NCI-H2107 (cell line): ENCODE measurements around the gene NPDC1.
"Not testable (repeated sequence)": the region's sequence is repeated elsewhere in the genome, so short reads cannot be mapped to it uniquely, and the experiment has no call there.

ENCODE experiments used
- DNase-seq: peaks from one replicate; lab custom pipeline; 2025; lab: John Stamatoyannopoulos, UW

The NPDC1 gene

DNA sequence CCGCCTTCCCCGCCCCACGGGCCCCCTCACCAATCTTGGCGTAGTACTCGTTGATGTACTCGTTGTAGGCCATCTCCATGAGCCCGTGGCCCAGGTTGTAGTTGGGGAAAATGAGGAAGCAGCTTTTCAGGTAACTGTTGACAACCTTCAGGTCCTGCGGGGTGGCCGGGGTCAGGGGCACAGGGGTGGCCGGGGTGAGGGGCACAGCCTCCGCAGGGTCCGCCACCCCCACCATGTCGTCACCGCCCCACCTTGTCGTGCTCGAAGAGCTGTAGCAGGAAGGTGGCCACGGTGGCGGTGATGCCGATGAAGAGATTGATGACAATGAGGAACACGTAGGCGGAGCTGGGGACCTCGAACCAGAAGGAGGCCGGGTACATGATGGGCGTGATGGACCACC lies 34.8 kb downstream of the NPDC1 start:
- DNase-seq: no peak

DNA sequence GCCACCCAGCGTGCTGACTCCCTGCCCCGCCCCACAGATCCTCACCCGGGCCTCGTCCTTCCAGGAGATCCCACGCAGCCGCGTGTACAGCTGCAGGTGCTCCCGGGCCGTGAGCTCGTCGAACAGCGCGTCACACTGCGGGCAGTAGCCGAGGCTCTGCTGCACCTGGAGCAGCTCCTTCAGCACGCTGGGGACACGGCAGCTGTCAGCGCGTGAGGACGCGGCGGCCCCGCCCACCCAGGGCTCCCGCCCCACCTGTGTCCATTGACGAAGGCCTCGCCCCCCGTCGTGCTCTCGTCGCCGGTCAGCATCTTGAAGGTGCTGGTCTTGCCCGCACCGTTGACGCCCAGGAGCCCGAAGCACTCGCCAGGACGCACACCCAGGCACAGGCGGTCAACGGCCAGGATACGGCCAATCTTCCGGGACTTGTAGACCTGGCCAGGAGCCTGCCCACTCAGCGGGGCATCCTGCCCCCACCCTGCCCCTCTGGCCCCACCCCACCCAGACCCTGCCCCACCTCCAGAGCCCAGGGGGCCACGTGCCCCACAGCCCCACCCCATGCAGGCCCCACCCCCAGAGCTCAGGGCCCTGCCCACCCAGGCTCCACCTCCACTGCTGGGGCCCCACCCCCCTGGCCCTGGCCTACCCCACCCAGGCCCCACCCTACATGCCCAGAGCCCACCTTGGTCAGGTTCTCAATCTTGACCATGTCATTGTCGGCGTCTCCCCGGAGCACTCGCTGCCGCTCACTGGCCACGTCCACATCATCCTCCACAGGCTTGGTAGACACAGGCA lies 35.8 kb downstream of the NPDC1 start:
- no peak for DNase-seq

DNA sequence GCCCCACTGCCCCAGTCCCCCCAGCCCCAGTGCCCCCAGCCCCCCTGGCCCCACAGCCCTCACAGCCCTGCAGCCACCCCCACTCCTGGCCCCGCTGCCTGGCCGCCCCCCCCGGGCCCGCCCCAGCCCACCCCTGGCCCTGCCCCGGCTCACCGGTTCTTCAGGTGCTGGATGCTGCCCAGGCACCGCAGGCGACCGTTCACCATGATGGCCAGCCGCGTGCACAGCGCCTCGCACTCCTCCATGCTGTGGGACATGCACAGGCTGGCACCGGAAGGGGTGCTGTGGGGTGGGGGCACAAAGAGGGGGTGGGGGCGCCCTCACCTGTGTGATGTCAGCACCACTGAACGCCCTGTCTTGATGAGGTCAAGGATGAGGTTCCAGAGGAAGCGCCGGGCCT lies 36.8 kb downstream of the NPDC1 start:
- no peak for DNase-seq

DNA sequence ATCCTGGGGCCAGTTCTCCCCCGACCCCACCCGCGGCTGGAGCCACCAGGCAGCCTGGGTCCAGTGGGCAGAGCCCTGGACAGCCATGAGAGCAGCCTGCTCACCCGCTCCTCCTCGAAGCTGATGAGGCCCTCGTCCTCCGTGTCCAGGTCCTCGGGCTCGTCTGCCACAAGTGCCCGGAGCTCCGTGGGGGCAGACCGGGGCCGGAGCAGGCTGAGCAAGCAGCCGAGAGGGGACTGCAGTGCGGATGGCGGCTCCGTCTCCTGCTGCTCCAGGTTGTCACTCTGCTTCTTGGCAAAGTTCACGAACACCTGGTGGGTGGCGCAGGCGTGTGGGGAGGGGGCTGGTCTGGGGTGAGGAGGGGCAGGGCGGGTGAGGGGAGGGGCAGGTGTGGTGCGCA lies 37.7 kb downstream of the NPDC1 start:
- no peak for DNase-seq

DNA sequence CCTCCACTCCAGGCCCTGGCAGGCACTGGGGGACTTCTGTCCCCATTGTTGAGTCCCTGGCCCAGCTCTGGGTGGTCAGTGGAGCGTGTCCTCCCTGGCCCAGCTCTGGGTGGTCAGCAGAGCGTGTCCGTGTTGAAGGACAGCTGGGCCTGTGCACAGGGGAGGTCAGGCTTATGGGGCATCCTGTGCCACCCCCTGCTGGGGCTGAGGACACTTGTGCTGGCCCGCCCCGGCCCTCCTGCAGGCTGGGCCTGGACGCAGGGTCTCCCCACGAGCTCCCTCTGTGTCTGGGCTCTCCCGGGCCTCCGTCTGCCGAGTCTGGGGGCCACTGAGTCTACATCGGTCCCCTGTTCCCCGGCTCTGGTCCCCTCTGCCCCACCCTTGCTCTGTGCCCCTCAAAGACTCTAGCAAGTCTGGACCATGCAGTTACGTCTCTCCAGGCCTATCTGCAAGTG lies 38.1 kb downstream of the NPDC1 start:
- no peak for DNase-seq

DNA sequence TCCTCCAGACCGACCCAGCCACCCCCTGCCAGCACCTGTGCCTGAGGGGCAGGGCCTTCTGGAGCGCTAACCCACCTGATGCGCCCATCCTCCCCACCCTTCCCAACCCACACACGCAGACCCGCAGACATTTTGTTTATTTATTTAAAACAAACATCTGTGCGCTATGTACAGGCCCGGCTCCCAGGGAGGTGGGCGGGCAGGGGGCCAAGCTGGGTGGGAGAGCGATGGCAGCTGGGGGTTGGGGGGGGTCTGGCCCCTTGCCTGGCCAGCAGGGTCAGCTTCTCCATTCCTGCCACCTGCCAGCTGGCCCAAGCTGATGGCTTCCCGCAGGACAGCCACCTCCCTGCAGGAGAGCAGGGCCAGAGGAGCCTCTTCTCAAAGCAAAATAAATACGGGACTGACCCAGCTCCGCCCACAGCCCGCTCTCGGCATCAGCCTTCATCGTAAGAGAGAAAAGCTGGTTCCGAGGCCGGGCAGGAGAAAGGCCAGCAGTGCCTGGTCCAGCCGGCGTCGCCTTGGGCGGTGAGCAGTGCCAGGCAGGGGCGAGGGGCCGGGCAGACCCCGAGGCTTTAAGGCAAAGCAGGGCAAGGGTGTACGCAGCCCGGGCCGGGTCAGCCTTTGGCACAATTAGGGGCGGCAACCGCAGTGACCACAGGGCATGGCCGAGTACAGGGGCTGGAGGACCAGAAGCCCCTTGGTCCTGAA lies 38.7 kb downstream of the NPDC1 start:
- no peak for DNase-seq

DNA sequence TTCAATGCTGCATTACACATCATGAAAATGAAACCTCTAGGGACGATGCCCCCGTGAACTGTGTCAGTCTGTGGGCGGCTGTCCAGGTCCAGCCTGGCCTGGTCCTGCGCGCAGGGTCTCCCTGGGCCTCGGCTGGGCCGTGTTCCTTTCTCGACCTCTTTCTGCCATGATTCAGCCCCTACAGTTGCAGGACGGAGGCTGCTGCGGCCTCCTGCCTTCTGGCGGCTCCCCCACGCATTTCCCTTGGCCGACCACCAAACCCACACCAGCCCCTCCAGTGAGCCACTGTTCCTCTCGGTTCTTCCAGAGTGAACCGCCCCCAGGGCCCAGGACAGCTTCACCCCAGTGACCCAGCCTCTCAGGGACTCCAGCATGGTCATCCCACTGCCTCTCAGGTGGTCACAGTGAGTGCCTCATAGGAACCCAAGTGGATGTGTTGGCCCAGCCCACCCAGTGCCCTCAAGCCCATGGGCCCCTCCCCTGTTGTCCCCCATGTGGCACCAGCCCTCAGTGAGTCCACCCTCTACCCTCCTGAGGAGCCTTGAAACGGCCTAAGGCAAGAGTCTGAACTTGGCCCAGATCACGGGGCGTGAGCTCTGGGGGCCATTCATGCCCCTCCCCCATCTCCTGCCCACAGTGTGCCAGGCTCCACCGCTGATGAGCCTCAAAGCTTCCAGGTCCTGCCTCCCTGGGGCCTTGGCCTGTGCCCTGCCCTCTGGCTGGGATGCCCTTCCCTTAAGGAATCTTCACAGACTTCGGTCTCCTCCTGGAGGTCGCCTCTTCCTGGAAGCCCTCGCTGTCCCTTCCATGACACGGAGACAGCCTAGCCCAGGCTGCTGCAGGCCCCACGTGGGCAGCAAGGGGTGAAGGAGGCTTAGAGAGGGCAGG lies 39.6 kb downstream of the NPDC1 start:
- no peak for DNase-seq

DNA sequence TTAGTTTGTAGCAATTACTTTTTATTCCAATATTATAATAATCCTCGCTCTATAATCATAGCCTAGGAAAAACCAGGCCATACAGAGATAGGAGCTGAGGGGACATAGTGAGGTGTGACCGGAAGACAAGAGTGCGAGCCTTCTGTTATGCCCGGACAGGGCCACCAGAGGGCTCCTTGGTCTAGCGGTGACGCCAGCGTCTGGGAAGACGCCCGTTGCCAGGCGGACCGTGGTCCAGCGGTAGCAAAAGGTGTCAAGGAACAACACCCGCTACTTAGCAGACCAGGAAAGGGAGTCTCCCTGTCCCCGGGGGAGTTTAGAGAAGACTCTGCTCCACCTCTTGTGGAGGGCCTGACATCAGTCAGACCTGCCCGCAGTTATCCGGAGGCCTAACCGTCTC lies 41.7 kb downstream of the NPDC1 start:
- not testable (repeated sequence) for DNase-seq

DNA sequence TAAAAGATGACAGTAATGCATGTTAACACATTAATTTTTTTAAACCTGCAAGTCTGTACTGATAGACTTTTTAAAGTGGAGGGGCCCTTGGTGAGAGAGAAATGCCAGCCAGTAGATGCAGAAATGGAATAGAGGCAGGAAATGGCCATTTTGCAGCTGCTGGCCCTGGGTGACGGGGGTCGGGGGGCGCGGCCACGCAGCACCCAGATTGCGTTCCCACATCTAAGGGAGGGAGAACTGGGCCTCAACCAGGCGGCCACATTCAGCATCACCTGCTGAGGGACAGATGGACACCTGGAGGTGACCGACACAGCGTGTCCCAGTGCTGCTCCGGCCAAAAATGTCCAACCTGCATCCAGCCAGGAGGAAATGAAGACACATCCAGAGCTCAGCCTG lies 43.3 kb downstream of the NPDC1 start:
- no peak for DNase-seq

DNA sequence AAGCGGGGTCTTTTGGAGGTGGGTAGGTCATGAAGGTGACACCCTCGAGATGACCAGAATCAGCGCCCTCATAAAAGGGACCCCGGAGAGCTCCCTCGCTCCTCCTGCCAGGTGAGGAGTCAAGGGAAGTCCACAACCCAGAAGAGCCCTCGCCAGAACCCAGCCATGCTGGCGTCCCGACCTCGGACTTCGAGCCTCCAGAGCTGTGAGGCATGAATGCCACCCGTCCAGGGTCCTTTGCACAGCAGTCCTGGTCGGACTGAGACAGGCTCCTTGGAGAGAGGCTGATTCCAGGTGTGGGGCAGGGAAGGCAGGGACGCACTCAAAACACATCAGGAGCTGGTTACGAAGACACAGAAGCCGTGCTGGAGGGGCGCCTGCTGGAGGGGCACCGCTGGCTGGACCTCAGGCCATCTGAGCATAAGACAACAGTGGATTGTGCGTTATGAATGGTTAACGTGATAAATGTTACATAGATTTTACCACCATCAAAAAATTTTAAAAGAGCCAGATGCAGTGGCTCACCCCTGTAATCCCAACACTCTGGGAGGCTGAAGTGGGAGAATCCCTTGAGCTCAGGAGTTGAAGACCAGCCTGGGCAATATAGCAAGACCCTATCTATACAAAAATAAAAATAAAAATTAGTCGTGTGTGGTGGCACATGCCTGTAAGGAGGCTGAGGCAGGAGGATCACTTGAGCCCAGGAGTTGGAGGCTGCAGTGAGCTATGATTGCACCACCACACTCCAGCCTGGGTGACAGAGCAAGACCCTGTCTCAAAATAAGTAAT lies 43.9 kb downstream of the NPDC1 start:
- no peak for DNase-seq

DNA sequence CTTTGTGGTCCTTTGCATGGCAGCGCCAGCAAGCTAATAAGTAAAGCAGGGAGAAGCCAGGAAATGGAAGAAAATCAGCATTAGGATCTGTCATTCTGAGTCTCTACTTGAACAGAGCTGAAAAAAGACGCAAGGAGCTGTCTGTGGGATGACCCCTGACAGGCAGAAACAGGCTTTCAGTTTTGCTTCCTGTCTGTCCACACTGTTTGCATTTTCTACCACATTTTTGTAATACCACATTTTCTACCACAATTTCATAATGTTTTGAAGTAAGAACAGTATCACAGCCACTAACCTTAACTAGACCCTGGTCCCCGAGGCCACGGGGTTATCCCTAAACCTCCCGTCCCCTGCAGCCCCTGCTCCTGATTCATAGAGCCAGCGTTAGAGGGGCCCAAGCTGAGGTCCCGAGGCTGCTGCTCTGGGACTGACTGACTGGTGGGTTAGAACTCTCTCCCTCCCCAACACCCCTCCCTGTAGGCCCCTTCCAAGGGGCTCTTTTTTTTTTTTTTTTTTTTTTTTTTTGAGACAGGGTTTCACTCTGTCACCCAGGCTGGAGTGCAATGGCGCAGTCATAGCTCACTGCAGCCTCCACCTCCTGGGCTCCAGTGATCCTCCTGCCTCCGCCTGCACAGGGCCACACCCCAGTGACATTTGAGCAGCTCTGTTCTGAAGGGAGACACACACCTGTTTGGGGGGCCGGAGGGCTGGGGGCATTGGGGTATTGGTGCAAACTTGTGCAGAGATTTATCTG lies 45.6 kb downstream of the NPDC1 start:
- no peak for DNase-seq

DNA sequence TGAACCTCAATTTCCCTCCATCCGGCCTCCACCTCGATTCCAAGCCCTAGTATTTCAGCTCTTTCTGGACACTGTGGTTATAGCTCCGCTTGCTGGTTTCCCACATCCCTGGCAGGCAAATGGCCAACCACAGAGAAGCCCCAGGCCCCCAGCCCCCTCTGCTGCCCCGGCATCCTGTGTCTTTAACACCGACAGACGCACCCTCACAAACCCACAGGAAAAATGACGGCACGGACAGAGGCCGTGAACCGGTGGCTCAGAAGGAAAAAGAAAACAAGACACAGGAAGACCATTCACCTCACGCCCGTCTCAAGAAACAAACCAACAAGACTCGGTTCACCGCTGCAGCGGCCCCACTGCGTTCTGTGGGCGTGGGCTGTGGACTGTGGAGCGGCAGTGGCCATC lies 48.1 kb downstream of the NPDC1 start:
- no peak for DNase-seq

DNA sequence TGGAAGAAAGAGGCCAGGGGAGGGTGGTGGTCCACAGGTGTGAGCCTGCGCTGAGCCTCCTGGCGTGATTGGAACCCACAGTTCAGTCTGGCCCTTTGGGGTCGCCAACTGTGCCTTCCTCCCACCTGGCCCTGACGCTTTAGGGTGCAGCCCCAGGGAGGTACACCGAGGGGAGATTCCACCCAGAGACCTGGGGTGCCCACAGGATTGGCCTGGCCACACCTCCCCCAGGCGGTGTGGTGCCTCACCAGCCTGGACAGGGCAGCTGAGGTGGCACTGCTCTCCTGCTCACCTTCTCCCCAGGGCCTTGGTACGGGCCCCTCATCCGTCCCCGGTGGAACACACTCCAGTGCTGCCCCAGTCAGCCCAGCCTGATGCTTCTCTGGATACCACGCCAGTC lies 48.6 kb downstream of the NPDC1 start:
- DNase-seq: no peak

DNA sequence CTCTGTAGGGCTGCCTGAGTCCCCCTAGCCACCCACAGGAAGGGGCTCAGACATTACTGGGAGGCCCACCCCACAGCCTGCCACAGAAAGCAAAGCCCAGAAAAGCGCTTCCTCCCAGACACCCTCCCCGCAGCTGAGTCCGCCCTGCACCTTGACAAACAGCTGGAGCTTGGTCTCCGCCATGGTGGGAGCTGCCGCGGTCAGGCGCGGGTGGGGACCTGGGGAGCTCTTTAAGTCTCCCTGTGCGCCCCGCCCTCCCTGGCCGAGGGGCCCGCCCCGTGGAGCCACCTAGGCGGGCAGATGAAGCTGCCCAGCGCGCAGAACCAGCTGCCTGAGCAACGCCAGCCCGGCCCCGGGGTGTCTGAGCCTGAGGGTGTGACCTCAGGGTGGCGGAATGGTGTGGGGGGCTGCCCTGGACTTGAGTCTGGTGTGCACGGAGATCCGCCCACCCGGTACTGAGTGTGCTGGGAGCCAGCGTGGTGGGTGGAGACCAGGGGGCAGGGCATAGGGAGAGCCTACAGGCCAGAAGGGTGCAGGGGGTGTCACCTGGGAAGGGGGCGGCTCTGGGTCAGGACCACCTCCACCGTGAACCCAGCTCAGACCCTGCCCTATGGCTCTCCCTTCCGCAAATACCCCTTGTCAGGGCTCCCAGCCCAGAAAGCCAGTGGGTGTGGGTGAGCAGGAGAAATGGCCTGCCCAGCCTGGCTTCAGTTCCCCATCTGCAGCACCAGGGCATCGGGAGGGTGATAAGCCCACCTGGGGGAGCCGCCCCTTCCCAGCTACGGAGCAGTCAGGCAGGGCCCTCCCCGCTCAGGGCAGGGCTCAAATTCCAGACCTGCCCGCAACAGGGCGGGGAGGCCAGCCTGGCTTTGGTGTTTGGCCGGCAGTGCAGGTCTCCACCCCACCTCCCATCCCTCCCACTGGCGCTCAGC lies 49.4 kb downstream of the NPDC1 start, which contains the start of gene CLIC3:
CLIC3 (minus strand) TSS at position 208 of the 932 bp plus-strand sequence; CDS start at position 183, 25 bp downstream.
- no peak for DNase-seq

DNA sequence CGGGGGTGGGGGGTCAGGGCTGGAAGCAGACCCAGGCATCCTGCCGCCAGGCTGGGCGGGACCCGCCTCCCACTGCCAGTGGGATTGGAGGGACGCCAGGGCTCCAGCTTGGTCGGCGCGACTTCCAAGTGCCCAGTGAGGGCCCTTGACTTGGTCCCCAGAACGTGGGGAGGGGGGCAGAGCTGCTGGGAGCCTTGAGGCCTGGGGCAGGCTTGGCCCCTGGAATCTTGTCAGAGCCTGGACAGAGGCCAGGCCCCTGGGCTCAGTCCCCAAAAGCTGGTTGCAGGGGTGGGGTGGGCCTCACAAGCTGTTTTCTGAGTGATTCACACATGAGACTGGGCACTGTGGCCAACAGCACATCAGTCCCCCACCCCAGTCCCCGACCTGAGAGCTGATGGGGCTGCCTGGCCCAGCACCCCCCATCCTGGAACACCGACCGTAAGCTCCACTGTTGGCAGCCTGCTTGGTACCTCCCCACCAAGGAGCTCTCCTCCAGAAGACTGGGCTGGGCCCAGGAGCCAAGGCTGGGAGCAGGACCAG lies 50.1 kb downstream of the NPDC1 start:
- no peak for DNase-seq

DNA sequence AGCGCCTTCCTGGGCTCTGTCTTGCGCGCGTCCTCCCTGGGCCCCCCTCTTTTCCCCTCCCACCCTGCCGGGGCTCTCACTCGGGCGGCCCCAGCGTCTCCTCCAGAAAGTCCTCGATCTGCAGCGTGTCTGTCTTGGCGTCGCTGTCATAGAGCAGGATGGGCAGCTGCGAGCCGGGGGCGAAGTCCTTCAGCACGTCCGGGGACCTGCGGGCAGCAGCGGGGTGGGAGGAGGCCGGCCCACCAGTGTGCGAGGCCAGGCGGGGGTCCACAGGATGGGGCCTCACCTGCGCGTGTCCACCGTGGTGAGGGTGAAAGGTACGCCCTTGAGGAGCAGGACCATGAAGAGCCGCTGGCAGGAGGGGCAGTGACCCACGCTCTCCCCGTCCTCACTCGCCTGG lies 50.6 kb downstream of the NPDC1 start:
- DNase-seq: no peak

DNA sequence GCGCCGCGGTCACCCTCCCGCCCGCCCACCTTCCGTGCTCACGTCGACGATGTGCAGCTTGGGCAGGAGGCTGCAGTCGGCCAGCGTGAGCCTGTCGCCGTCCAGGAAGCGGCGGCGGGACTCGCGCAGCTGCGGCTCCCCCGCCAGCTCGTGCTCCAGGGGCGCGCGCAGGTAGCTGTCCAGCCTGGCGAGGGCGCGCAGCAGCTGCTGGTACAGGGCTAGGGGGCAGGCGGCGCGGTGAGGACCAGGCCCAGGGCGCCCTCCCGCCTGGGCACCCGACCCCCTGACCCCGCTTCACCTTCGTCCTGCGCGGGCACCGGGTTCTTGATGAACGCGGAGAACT lies 51.1 kb downstream of the NPDC1 start:
- DNase-seq: no peak

DNA sequence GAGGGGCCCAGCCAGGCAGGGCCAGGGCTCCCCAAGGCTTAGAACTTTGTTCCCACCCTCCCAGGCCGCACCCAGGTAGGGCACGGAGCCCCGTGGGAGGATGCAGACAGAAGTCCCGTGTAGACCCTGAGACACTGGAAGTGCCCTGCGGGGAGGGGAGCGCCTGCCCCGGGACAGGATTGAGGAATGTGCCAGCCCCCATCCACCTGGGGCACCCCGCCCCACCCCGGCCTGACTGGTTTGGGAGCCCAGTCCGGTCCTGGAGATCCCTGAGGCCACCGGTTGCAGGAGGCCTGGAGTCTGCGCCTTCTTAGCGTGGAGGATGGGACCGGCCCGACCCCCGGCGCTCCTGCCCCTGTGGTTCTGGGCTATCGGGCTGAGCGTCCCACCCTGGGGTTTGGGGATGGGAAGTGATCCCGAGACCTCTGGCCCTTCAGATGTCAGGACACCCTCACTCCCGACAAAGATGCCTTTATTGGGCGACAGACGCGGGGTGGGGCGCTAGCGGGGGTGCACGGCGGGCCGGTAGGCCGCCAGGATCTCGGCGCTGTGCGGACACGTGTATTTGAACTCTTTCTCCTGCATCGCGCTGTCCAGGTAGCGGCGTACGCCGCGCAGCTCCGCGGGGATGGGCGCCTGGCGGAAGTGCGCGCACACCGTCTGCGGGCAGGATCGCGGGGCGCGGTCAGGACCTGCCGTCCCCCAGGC lies 51.6 kb downstream of the NPDC1 start:
- no peak for DNase-seq

DNA sequence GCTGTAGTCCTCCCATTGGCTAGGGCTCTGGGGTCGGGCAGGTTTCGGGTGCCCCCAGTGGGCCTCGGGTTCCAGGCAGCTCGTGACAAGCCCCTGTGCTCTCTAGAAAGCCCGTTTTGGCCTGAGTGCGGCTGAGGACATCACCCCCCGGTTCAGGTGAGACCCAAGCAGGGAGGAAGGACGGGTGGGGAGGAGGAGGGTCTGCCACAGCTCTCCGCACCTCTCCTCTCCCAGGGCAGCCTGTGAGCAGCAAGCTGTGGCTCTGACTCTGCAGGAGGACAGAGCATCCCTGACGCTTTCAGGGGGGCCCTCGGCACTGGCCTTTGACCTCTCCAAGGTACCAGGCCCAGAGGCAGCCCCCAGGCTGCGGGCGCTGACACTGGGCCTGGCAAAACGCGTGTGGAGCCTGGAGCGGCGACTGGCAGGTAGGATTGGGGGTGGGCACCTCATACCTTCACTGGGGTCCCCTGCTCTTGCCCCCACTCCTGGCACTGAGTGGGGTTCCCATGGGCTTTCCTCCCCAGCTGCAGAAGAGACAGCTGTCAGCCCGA lies 53.1 kb downstream of the NPDC1 start:
- no peak for DNase-seq
